Measurements from ENCODE around the gene SLC25A13.

The SLC25A13 gene

GRCh38 chr7:96228760-96229159 lies 93.1 kb downstream of the SLC25A13 start:
- Histone ChIP-seq H3K27ac (ENCODE audit: low read length) (no peak overlapping the region), H3K9ac (ENCODE audit: low read length in 2 of 2) (no peak overlapping the region), H3K4me1 (ENCODE audit: control insufficient read depth, insufficient read depth, low read length) (no peaks in the 10 kb centered on the region), H3K9me3 (ENCODE audit: control insufficient read depth in 2 of 2, low read length in 2 of 2) (no peaks in the 10 kb centered on the region), H3K27me3 (ENCODE audit: control insufficient read depth in 1 of 2, insufficient read depth in 2 of 2, low read length in 2 of 2) (no peaks in the 10 kb centered on the region), H3K4me3 (ENCODE audit: low read length in 2 of 2) (no peak overlapping the region), H3K36me3 (ENCODE audit: control insufficient read depth in 2 of 2, insufficient read depth in 2 of 2, low read length in 2 of 2) (peaks cover 0 to under 1% of the 10 kb centered on the region in 2 donors)

GRCh38 chr7:96225251-96225650 lies 96.6 kb downstream of the SLC25A13 start:
- no peaks in the 10 kb centered on the region for H3K4me1 ChIP-seq (ENCODE audit: control insufficient read depth, insufficient read depth, low read length)
- no peak overlapping the region for H3K27ac ChIP-seq (ENCODE audit: low read length)
- no peaks in the 10 kb centered on the region for H3K36me3 ChIP-seq (ENCODE audit: control insufficient read depth in 2 of 2, insufficient read depth in 2 of 2, low read length in 2 of 2)
- H3K9ac ChIP-seq (ENCODE audit: low read length in 2 of 2), result no peak overlapping the region
- H3K9me3 ChIP-seq (ENCODE audit: control insufficient read depth in 2 of 2, low read length in 2 of 2), result no peaks in the 10 kb centered on the region
- H3K27me3 ChIP-seq (ENCODE audit: control insufficient read depth in 1 of 2, insufficient read depth in 2 of 2, low read length in 2 of 2), result no peaks in the 10 kb centered on the region
- no peak overlapping the region for H3K4me3 ChIP-seq (ENCODE audit: low read length in 2 of 2)

- no peak overlapping the region for H3K9ac ChIP-seq (ENCODE audit: low read length in 2 of 2)
- H3K27me3 ChIP-seq (ENCODE audit: control insufficient read depth in 1 of 2, insufficient read depth in 2 of 2, low read length in 2 of 2), result no peaks in the 10 kb centered on the region
- no peaks in the 10 kb centered on the region for H3K36me3 ChIP-seq (ENCODE audit: control insufficient read depth in 2 of 2, insufficient read depth in 2 of 2, low read length in 2 of 2)
- H3K9me3 ChIP-seq (ENCODE audit: control insufficient read depth in 2 of 2, low read length in 2 of 2), result no peaks in the 10 kb centered on the region
- H3K4me1 ChIP-seq (ENCODE audit: control insufficient read depth, insufficient read depth, low read length), result no peaks in the 10 kb centered on the region
- no peak overlapping the region for H3K4me3 ChIP-seq (ENCODE audit: low read length in 2 of 2)
- no peak overlapping the region for H3K27ac ChIP-seq (ENCODE audit: low read length)
Observed at GRCh38 chr7:96224685-96225084, 97.2 kb downstream of the SLC25A13 start.

- H3K36me3 ChIP-seq (ENCODE audit: control insufficient read depth in 2 of 2, insufficient read depth in 2 of 2, low read length in 2 of 2), result no peaks in the 10 kb centered on the region
- H3K9ac ChIP-seq (ENCODE audit: low read length in 2 of 2), result no peak overlapping the region
- no peak overlapping the region for H3K4me3 ChIP-seq (ENCODE audit: low read length in 2 of 2)
- no peaks in the 10 kb centered on the region for H3K4me1 ChIP-seq (ENCODE audit: control insufficient read depth, insufficient read depth, low read length)
- no peaks in the 10 kb centered on the region for H3K27me3 ChIP-seq (ENCODE audit: control insufficient read depth in 1 of 2, insufficient read depth in 2 of 2, low read length in 2 of 2)
- no peaks in the 10 kb centered on the region for H3K9me3 ChIP-seq (ENCODE audit: control insufficient read depth in 2 of 2, low read length in 2 of 2)
- no peak overlapping the region for H3K27ac ChIP-seq (ENCODE audit: low read length)
Observed at GRCh38 chr7:96224073-96224472, 97.8 kb downstream of the SLC25A13 start.

GRCh38 chr7:96221888-96222287 lies 100.0 kb downstream of the SLC25A13 start:
- Histone ChIP-seq H3K4me1 (ENCODE audit: control insufficient read depth, insufficient read depth, low read length) (no peaks in the 10 kb centered on the region), H3K36me3 (ENCODE audit: control insufficient read depth in 2 of 2, insufficient read depth in 2 of 2, low read length in 2 of 2) (no peaks in the 10 kb centered on the region), H3K4me3 (ENCODE audit: low read length in 2 of 2) (no peak overlapping the region), H3K9ac (ENCODE audit: low read length in 2 of 2) (no peak overlapping the region), H3K27me3 (ENCODE audit: control insufficient read depth in 1 of 2, insufficient read depth in 2 of 2, low read length in 2 of 2) (no peaks in the 10 kb centered on the region), H3K27ac (ENCODE audit: low read length) (no peak overlapping the region), H3K9me3 (ENCODE audit: control insufficient read depth in 2 of 2, low read length in 2 of 2) (no peaks in the 10 kb centered on the region)

- no peaks in the 10 kb centered on the region for H3K36me3 ChIP-seq (ENCODE audit: control insufficient read depth in 2 of 2, insufficient read depth in 2 of 2, low read length in 2 of 2)
- no peaks in the 10 kb centered on the region for H3K4me1 ChIP-seq (ENCODE audit: control insufficient read depth, insufficient read depth, low read length)
- no peaks in the 10 kb centered on the region for H3K27me3 ChIP-seq (ENCODE audit: control insufficient read depth in 1 of 2, insufficient read depth in 2 of 2, low read length in 2 of 2)
- no peak overlapping the region for H3K27ac ChIP-seq (ENCODE audit: low read length)
- H3K4me3 ChIP-seq (ENCODE audit: low read length in 2 of 2), result no peak overlapping the region
- no peaks in the 10 kb centered on the region for H3K9me3 ChIP-seq (ENCODE audit: control insufficient read depth in 2 of 2, low read length in 2 of 2)
- H3K9ac ChIP-seq (ENCODE audit: low read length in 2 of 2), result no peak overlapping the region
Observed at GRCh38 chr7:96219378-96220130, 102.3 kb downstream of the SLC25A13 start.

GRCh38 chr7:96218664-96219243 lies 103.1 kb downstream of the SLC25A13 start:
- no peaks in the 10 kb centered on the region for H3K9me3 ChIP-seq (ENCODE audit: control insufficient read depth in 2 of 2, low read length in 2 of 2)
- H3K9ac ChIP-seq (ENCODE audit: low read length in 2 of 2), result no peak overlapping the region
- H3K4me3 ChIP-seq (ENCODE audit: low read length in 2 of 2), result no peak overlapping the region
- H3K4me1 ChIP-seq (ENCODE audit: control insufficient read depth, insufficient read depth, low read length), result no peaks in the 10 kb centered on the region
- no peak overlapping the region for H3K27ac ChIP-seq (ENCODE audit: low read length)
- no peaks in the 10 kb centered on the region for H3K27me3 ChIP-seq (ENCODE audit: control insufficient read depth in 1 of 2, insufficient read depth in 2 of 2, low read length in 2 of 2)
- no peaks in the 10 kb centered on the region for H3K36me3 ChIP-seq (ENCODE audit: control insufficient read depth in 2 of 2, insufficient read depth in 2 of 2, low read length in 2 of 2)

- no peaks in the 10 kb centered on the region for H3K27me3 ChIP-seq (ENCODE audit: control insufficient read depth in 1 of 2, insufficient read depth in 2 of 2, low read length in 2 of 2)
- H3K27ac ChIP-seq (ENCODE audit: low read length), result no peak overlapping the region
- H3K9ac ChIP-seq (ENCODE audit: low read length in 2 of 2), result no peak overlapping the region
- H3K4me1 ChIP-seq (ENCODE audit: control insufficient read depth, insufficient read depth, low read length), result no peaks in the 10 kb centered on the region
- no peaks in the 10 kb centered on the region for H3K36me3 ChIP-seq (ENCODE audit: control insufficient read depth in 2 of 2, insufficient read depth in 2 of 2, low read length in 2 of 2)
- H3K9me3 ChIP-seq (ENCODE audit: control insufficient read depth in 2 of 2, low read length in 2 of 2), result no peaks in the 10 kb centered on the region
- H3K4me3 ChIP-seq (ENCODE audit: low read length in 2 of 2), result no peak overlapping the region
Observed at GRCh38 chr7:96217147-96217546, 104.8 kb downstream of the SLC25A13 start.

GRCh38 chr7:96216373-96216772 lies 105.5 kb downstream of the SLC25A13 start:
- no peak overlapping the region for H3K4me3 ChIP-seq (ENCODE audit: low read length in 2 of 2)
- no peaks in the 10 kb centered on the region for H3K27me3 ChIP-seq (ENCODE audit: control insufficient read depth in 1 of 2, insufficient read depth in 2 of 2, low read length in 2 of 2)
- no peak overlapping the region for H3K9ac ChIP-seq (ENCODE audit: low read length in 2 of 2)
- no peaks in the 10 kb centered on the region for H3K36me3 ChIP-seq (ENCODE audit: control insufficient read depth in 2 of 2, insufficient read depth in 2 of 2, low read length in 2 of 2)
- H3K27ac ChIP-seq (ENCODE audit: low read length), result no peak overlapping the region
- no peaks in the 10 kb centered on the region for H3K9me3 ChIP-seq (ENCODE audit: control insufficient read depth in 2 of 2, low read length in 2 of 2)
- H3K4me1 ChIP-seq (ENCODE audit: control insufficient read depth, insufficient read depth, low read length), result no peaks in the 10 kb centered on the region

GRCh38 chr7:96212474-96212873 lies 109.4 kb downstream of the SLC25A13 start:
- H3K4me3 ChIP-seq (ENCODE audit: low read length in 2 of 2), result no peak overlapping the region
- no peaks in the 10 kb centered on the region for H3K4me1 ChIP-seq (ENCODE audit: control insufficient read depth, insufficient read depth, low read length)
- no peaks in the 10 kb centered on the region for H3K27me3 ChIP-seq (ENCODE audit: control insufficient read depth in 1 of 2, insufficient read depth in 2 of 2, low read length in 2 of 2)
- H3K9ac ChIP-seq (ENCODE audit: low read length in 2 of 2), result no peak overlapping the region
- no peak overlapping the region for H3K27ac ChIP-seq (ENCODE audit: low read length)
- no peaks in the 10 kb centered on the region for H3K9me3 ChIP-seq (ENCODE audit: control insufficient read depth in 2 of 2, low read length in 2 of 2)
- H3K36me3 ChIP-seq (ENCODE audit: control insufficient read depth in 2 of 2, insufficient read depth in 2 of 2, low read length in 2 of 2), result no peaks in the 10 kb centered on the region

- Histone ChIP-seq H3K9ac (ENCODE audit: low read length in 2 of 2) (no peak overlapping the region), H3K4me3 (ENCODE audit: low read length in 2 of 2) (no peak overlapping the region), H3K4me1 (ENCODE audit: control insufficient read depth, insufficient read depth, low read length) (no peaks in the 10 kb centered on the region), H3K9me3 (ENCODE audit: control insufficient read depth in 2 of 2, low read length in 2 of 2) (no peaks in the 10 kb centered on the region), H3K27me3 (ENCODE audit: control insufficient read depth in 1 of 2, insufficient read depth in 2 of 2, low read length in 2 of 2) (no peaks in the 10 kb centered on the region), H3K27ac (ENCODE audit: low read length) (no peak overlapping the region), H3K36me3 (ENCODE audit: control insufficient read depth in 2 of 2, insufficient read depth in 2 of 2, low read length in 2 of 2) (no peaks in the 10 kb centered on the region)
Observed at GRCh38 chr7:96211954-96212353, 109.9 kb downstream of the SLC25A13 start.
